GM12874 (cell line): ENCODE measurements around the gene ST3GAL5.

Experiments
- TF ChIP-seq, protein P1 (sequence below): IDR thresholded peaks from 2 replicates; pipeline ENCODE4 v1.5.1; 2011; ENCODE audit warnings: low read depth, mild to moderate bottlenecking, control low read depth, low read length, moderate library complexity; ENCODE audit not compliant: insufficient read depth

ST3GAL5 gene

DNA sequence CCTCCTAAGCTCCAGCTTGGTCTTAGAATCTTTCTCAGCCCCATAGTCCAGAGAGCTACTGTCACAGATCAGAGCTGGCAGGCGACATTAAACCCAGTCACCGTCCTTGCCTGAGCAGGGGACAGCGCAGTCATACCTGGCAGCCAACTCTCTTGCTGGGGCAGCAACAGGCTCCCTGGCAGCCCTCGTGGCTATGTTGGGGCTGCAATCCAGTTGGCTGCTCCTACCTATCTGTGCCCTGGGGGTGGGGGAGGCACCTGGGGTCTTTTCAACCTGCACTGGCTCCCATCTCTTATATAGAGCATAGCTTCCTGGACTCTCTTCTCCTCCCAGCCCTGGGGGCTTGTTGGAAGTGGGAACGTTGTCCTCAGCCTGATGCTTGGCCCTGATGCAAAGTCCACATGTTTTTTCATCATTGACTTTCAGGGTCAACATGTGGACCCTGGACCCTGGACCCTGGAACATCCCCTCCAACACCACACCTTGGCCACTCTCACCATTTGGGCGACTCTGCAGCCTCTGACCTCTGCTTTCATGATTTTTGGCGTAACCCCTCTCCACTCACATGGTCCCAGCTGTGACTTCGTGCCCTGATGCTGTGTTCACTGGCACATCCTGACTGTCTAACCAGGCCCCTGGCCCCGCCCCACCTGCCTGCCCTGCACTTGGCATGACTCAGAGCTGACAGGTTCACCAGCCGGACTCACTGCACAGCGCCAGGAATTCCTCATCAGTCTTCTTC, 89.4 kb downstream of the ST3GAL5 start:
- TF ChIP-seq, protein P1, sequence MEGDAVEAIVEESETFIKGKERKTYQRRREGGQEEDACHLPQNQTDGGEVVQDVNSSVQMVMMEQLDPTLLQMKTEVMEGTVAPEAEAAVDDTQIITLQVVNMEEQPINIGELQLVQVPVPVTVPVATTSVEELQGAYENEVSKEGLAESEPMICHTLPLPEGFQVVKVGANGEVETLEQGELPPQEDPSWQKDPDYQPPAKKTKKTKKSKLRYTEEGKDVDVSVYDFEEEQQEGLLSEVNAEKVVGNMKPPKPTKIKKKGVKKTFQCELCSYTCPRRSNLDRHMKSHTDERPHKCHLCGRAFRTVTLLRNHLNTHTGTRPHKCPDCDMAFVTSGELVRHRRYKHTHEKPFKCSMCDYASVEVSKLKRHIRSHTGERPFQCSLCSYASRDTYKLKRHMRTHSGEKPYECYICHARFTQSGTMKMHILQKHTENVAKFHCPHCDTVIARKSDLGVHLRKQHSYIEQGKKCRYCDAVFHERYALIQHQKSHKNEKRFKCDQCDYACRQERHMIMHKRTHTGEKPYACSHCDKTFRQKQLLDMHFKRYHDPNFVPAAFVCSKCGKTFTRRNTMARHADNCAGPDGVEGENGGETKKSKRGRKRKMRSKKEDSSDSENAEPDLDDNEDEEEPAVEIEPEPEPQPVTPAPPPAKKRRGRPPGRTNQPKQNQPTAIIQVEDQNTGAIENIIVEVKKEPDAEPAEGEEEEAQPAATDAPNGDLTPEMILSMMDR: no peak

DNA sequence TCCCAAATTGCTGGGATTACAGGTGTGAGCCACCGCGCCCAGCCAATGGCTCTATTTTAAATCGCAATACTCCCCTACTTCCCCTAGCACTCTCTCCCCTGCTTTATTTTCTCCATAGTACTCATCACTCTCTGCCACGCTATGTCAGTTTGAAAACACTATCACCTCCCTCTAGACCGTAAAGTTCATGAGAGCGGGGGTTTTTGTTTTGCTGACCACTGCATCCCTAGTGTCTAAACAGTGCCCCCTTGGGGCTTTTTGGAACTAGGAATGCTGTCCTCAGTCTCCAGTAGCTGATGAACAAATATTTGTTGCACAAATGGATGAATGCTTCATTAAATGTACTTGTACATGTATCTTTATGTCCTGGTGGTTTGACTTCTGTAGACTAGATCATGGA, 90.9 kb downstream of the ST3GAL5 start:
- TF ChIP-seq, protein P1: no peak

DNA sequence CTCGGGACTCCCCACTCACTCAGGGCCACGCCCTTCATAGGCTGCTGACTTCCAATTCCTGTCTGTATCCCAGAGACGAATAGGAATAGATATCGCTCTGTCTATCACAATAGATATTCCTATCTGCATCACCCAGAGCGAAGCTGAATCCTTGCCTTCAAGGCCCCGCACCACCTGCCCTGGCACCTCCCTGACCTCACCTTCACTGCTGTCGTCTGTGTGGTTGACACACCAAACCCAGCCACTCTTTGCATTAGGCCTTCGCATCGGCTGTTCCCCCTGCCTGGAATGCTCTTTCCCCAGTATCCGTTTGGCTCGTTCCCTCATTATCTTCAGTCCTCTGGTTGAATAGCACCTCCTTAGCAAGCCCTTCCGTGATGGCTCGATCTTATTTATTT, 91.5 kb downstream of the ST3GAL5 start:
- TF ChIP-seq, protein P1: no peak

DNA sequence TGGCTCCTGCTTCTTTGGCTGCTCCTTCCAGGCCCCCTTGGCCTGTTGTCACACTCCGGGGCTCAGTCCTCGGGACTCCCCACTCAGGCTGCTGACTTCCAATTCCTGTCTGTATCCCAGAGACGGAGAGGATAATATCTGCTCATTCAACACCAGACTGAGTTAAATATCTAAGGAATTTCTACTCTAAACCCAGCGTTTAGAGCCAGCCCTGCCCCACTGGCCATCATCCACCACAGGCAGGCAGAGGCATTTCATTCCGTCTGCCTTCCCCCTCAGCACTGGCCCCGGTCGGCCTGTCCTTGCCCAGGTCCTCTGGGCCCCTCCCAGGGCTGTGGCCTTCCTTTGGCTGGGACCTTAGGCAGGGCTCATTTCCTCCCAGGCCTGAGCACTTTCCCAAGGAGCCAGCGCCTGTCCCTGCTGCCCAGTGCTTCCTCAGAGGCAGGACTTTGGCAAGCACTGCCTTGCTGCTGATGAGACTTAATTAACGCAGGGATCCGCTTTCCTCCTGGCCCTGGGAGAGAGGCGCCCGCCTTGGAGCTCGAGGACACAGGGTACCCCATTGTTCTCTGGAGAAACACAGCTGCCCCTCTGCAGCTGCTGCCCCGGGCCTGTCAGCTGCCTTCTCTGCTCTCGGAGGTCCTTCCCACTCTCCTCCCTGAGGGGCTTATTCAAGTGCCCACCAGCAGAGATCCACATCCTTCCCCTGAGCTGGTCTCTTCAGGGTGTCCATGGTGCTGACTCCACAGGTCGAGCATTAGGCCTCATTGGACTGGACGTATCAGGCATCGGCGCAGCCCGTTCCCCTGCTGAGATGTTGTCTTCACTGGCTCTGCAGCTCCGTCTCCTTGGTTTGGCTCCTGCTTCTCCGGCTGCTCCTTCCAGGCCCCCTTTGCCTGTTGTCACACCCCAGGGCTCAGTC, 92.2 kb downstream of the ST3GAL5 start:
- TF ChIP-seq, protein P1: no peak

DNA sequence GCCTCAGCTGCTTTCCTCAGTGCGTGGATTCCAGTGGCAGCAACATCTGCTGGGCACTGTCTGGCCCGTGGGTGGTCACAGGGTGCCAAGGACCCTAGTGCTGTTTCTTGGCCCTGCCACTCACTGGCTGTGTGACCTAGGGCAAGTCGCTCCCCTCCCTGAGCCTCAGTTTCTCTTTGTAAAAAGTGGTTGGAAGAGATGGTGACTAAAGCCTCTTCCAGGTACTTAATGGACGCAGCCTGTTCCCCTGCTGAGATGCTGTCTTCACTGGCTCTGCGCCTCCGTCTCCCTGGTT, 92.8 kb downstream of the ST3GAL5 start:
- TF ChIP-seq, protein P1: no peak

DNA sequence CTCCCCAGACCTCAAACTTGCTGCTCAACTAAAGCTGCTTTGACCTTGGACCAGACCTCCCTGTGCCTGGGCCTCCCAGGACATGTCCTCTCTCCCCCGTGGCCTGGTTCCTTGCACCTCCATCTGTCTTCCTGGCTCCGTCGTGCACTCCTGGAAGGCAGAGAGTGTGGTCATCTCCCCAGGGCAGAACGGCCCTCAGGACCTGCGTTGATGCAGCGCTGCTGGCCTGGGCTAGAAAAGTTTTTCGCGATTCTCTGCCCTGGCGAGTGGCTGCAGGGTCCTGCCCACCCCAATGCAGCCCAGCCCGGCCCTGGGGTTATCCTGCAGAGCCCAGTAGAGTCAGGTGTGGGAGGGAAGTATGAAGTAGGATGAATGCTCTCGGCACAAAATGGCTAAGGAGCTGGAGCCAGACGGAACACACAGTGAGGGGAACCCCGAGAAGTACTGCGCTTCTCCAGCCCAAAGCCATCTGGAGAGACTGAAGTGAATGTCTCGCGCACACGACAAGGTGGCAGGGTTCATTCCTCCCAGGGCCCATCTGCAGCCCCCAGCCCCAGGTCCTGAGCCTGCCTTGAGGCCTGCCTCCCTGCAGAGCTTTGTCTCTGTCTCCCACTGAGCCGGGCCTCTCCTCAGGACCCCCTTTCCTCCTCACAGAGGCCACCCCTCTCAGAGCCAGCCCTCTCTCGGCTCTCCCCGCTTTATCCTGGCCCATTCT, 93.3 kb downstream of the ST3GAL5 start:
- TF ChIP-seq, protein P1: no peak

DNA sequence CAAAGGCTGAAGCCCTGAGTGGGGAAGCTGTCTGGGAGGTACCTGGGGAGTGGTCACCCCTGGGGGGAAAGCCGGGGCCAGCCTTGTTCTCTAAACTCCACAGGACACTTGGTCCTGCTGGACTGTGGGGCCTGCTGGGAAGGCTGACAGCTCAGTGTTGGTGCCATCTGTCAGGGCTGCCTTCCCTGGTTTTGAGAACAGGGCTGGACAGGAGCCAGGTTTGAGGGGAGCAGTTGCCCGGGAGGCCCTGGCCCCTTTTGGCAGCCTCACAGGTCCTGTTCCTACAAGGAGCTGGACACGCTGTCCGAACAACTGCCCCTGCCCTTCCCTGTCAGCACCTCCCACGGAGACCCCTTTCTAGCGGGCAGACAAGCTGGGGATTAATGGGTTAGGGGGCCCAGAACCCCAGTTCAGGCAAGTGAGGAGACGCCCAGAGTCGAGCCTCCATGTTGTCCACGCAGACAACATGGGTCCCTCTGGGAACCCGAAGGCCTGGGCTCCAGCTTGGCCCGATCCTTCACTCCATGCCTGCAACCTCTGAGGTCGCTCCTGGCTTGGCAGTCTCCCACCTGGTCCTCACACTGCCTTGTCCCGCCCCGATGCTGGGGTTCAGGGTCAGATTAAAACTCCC, 94.2 kb downstream of the ST3GAL5 start:
- TF ChIP-seq, protein P1: no peak
